ENCODE data around the gene BATF.

The BATF gene

DNA sequence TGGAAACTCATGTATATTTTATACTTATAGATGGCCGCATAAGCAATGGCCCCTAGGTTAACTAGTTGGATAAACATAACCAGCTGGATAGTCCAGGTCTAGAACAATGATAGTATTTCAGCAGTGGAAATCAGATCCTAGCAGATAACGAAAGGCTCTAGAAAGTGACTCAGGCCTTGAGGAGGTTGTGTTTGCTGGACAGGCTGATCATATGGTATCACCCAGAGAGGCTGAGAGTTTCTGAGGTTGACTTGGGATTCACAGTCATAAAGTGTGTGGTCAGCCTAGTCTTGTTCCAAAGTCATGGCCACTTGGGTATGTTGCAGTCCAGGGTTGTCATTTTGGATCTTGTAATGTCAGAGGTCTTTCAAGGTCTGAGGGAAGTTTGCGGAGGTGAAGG, 73.0 kb downstream of the BATF start:
- no peak for DNase-seq (ENCODE audit: low read depth, low spot score)

Measured in astrocyte of the hippocampus (primary cell).